H1 (cell line): ENCODE measurements around the gene BRD3OS.
A peak's percentile ranks its signal among the peaks of the same experiment; 100 is the strongest.

Experiments used
- BRCA1 ChIP-seq: IDR thresholded peaks from 2 replicates; pipeline ENCODE4 v1.6.1; 2012; ENCODE audit warnings: low read depth, low read length, improper control_type of control experiment
- CHD7 ChIP-seq: fragments of 300-600 bp; sonication (generic); IDR thresholded peaks from 2 replicates; pipeline ENCODE4 v1.7.1; 2012; ENCODE audit warnings: low read length, moderate library complexity, mild to moderate bottlenecking, inconsistent platforms; ENCODE audit not compliant: insufficient replicate concordance
- CTCF ChIP-seq, 3 experiments: IDR thresholded peaks; 1 replicate in 2 of 3; 2 replicates in 1 of 3; pipeline versions ENCODE4 v1.5.1 to v1.6.1; 2011; ENCODE audit warnings: low read length in 3 of 3, mild to moderate bottlenecking in 3 of 3, inconsistent platforms in 2 of 3, low read depth in 1 of 3, moderate library complexity in 1 of 3; ENCODE audit not compliant: insufficient read depth in 1 of 3; ENCODE audit errors: control extremely low read depth in 1 of 3
- EP300 ChIP-seq, 2 experiments: IDR thresholded peaks; 1 replicate in 1 of 2; 2 replicates in 1 of 2; pipeline ENCODE4 v1.6.1; 2011 to 2012; ENCODE audit warnings: low read depth in 2 of 2, low read length in 2 of 2, mild to moderate bottlenecking in 2 of 2, borderline replicate concordance in 1 of 2, inconsistent platforms in 1 of 2, moderate library complexity in 1 of 2
- EZH2 ChIP-seq: fragments of 200-600 bp; sonication (generic); IDR thresholded peaks from 2 replicates; pipeline ENCODE4 v1.7.1; 2012; ENCODE audit warnings: low read depth, mild to moderate bottlenecking, moderate library complexity, low read length, inconsistent platforms; ENCODE audit not compliant: severe bottlenecking
- GABPA ChIP-seq: IDR thresholded peaks from 2 replicates; pipeline ENCODE4 v1.6.1; 2011; ENCODE audit warnings: mild to moderate bottlenecking, low read length, moderate library complexity, borderline replicate concordance; ENCODE audit not compliant: insufficient read depth
- JUN ChIP-seq: IDR thresholded peaks from 2 replicates; pipeline ENCODE4 v1.6.1; 2011; ENCODE audit warnings: low read depth, mild to moderate bottlenecking, improper control_type of control experiment, low read length
- KDM5A ChIP-seq: fragments of 200-600 bp; IDR thresholded peaks from 2 replicates; pipeline ENCODE4 v1.7.1; 2012; ENCODE audit warnings: mild to moderate bottlenecking, low read length, inconsistent platforms, mixed read lengths
- MAX ChIP-seq: IDR thresholded peaks from 2 replicates; pipeline ENCODE4 v1.6.1; 2012; ENCODE audit warnings: inconsistent platforms
- POLR2A ChIP-seq, 2 experiments: IDR thresholded peaks; 1 replicate in 1 of 2; 2 replicates in 1 of 2; pipeline ENCODE4 v1.6.1; 2011; ENCODE audit warnings: low read depth in 2 of 2, low read length in 2 of 2, mild to moderate bottlenecking in 2 of 2; ENCODE audit errors: control extremely low read depth in 1 of 2
- SP1 ChIP-seq: IDR thresholded peaks from 2 replicates; pipeline ENCODE4 v1.6.1; 2011; ENCODE audit warnings: low read depth, low read length
- YY1 ChIP-seq: IDR thresholded peaks from 2 replicates; pipeline ENCODE4 v1.6.1; 2011; ENCODE audit warnings: low read depth, mild to moderate bottlenecking, low read length
- ZNF274 ChIP-seq: IDR thresholded peaks from 2 replicates; pipeline ENCODE4 v1.7.0; 2012; ENCODE audit warnings: low read length, borderline replicate concordance; ENCODE audit errors: extremely low read depth

- no peak for TF ChIP-seq CHD7
- TF ChIP-seq EP300 (IDR thresholded peaks at IDR 0.05; ENCODE audit: borderline replicate concordance in 1 of 2, low read depth in 2 of 2, low read length in 2 of 2), result no peak
- TF ChIP-seq SP1, result peak; percentile 95
- TF ChIP-seq ZNF274, result no peak
- no peak for TF ChIP-seq BRCA1
- TF ChIP-seq GABPA, result no peak
- no peak for TF ChIP-seq MAX
- TF ChIP-seq POLR2A (IDR thresholded peaks at IDR 0.05; ENCODE audit: control extremely low read depth in 1 of 2, low read depth in 2 of 2, low read length in 2 of 2), result no peak
- TF ChIP-seq CTCF (IDR thresholded peaks at IDR 0.05; ENCODE audit: control extremely low read depth in 1 of 3, insufficient read depth in 1 of 3, low read depth in 1 of 3, low read length in 3 of 3), result no peak
- TF ChIP-seq EZH2, result no peak
- peak; percentile 70; the same call in 1 of the 2 replicates for TF ChIP-seq YY1
- TF ChIP-seq JUN, result no peak
- TF ChIP-seq KDM5A, result no peak
These were observed at the start of gene BRD3OS for GRCh38 chr9:134024828-134025605.
